ENCODE results near the gene KIAA0513.

- no peak for TF ChIP-seq CTCF (IDR thresholded peaks at IDR 0.05; ENCODE audit: borderline replicate concordance, extremely low read depth, low read length, poor library complexity, severe bottlenecking)
- no peak for TF ChIP-seq EZH2 (IDR thresholded peaks at IDR 0.05; ENCODE audit: borderline replicate concordance, low read depth, low read length, severe bottlenecking)
Measured at GRCh38 chr16:85026703-85027102, 892 bp upstream of the KIAA0513 start.

Data from DND-41 (cell line).